ENCODE measurements around the gene OSBPL5. TPM values are rescaled to one million over a fixed set of nuclear protein-coding genes. Genes with fewer than 3 reads are reported as not detected.

OSBPL5 gene
- total RNA-seq, 1 experiment from 2014 or later, result 16.1 TPM

- Histone ChIP-seq H2BK20ac (ENCODE audit: low read depth, low read length, poor library complexity, severe bottlenecking) (no peak overlapping the region), H4K8ac (replicated peaks; ENCODE audit: insufficient read length, low read depth, low read length) (no peak overlapping the region), H3K79me1 (ENCODE audit: insufficient read depth, low read depth, low read length, poor library complexity, severe bottlenecking) (no peaks in the 10 kb centered on the region), H2AFZ (ENCODE audit: low read length) (no peak overlapping the region), H3K9ac (ENCODE audit: extremely low read depth, insufficient read length, low read length) (no peak overlapping the region), H3K14ac (ENCODE audit: insufficient read depth, low read length) (no peak overlapping the region), H3K4me1 (ENCODE audit: insufficient read depth, low read length) (no peaks in the 10 kb centered on the region), H2AK5ac (ENCODE audit: insufficient read length, low read length) (no peak overlapping the region), H3K23me2 (ENCODE audit: insufficient read length, low read depth, low read length, poor library complexity, severe bottlenecking) (no peaks in the 10 kb centered on the region), H3K4ac (ENCODE audit: low read depth, low read length) (no peak overlapping the region), H3T11ph (ENCODE audit: low read length) (no peak overlapping the region), H3K27ac (ENCODE audit: insufficient read length, low read depth, low read length) (no peak overlapping the region), H4K91ac (ENCODE audit: insufficient read length, low read depth, low read length) (no peak overlapping the region), H4K20me1 (ENCODE audit: control insufficient read depth, insufficient read depth, insufficient read length) (no peaks in the 10 kb centered on the region), H2BK12ac (ENCODE audit: insufficient read length, low read depth, low read length) (no peak overlapping the region), H3K18ac (ENCODE audit: insufficient read length, low read depth, low read length) (no peak overlapping the region), H4K5ac (ENCODE audit: insufficient read length, low read depth, low read length) (no peak overlapping the region), H2BK120ac (ENCODE audit: low read depth, low read length, poor library complexity, severe bottlenecking) (no peak overlapping the region), H3K9me3 (ENCODE audit: control insufficient read depth, low read depth, low read length) (no peaks in the 10 kb centered on the region), H2BK5ac (ENCODE audit: insufficient read length, low read length) (no peak overlapping the region), H3K23ac (ENCODE audit: insufficient read length, low read depth, low read length) (no peak overlapping the region), H2BK15ac (ENCODE audit: low read depth, low read length) (no peak overlapping the region), H3K79me2 (ENCODE audit: insufficient read depth, low read length) (no peaks in the 10 kb centered on the region), H3K56ac (ENCODE audit: insufficient read length, low read depth, low read length) (no peak overlapping the region), H3K4me2 (ENCODE audit: insufficient read depth, insufficient read length, low read length) (no peak overlapping the region), H3K27me3 (ENCODE audit: insufficient read depth, low read length) (no peaks in the 10 kb centered on the region)
- Mint-ChIP-seq H3K9me3 (no peaks in the 10 kb centered on the region; a peak in 3 of 5 replicates), H3K27ac (peak overlapping the region in 2 of 3 experiments; percentile 67 to 94; a peak in 4 of 7 replicates), H3K4me1 (peaks cover 18 to 28% of the 10 kb centered on the region in 2 experiments), H3K4me3 (peak overlapping the region in 1 of 2 experiments; percentile 12; a peak in 1 of 5 replicates), H3K27me3 (ENCODE audit: low read depth) (no peaks in the 10 kb centered on the region), H3K36me3 (ENCODE audit: insufficient read depth in 1 of 3, low read depth in 3 of 3) (peaks cover 3 to 12% (median 7%) of the 10 kb centered on the region in 3 experiments; a peak in 5 of 7 replicates)
- peak; percentile 20 for DNase-seq
- no CpG with 5 or more reads among the region's 41 CpGs for WGBS (ENCODE audit: extremely low coverage, insufficient read length, low lambda C conversion rate)
- TF ChIP-seq CTCF (conservative IDR thresholded peaks at IDR 0.05), result no peak
These were observed 59.0 kb downstream of the OSBPL5 start for GRCh38 chr11:3105791-3106735.
